GM21381 (cell line): ENCODE data around the gene CDIPT.
"Not testable (repeated sequence)": the region's sequence is repeated elsewhere in the genome, so short reads cannot be mapped to it uniquely, and the experiment has no call there.

ENCODE experiments used
- ATAC-seq: cut with Tn5 transposase; IDR thresholded peaks from one replicate; pipeline ENCODE4 v1.9.1; 2021; ENCODE audit warnings: mild to moderate bottlenecking, moderate library complexity; ENCODE audit not compliant: unreplicated experiment

The CDIPT gene

GRCh38 chr16:29897333-29897732 is 34.3 kb upstream of the CDIPT start:
- no peak for ATAC-seq

GRCh38 chr16:29896841-29897240 is 33.8 kb upstream of the CDIPT start:
- ATAC-seq: no peak

- no peak for ATAC-seq
Observed at GRCh38 chr16:29894352-29894751, 31.3 kb upstream of the CDIPT start.

GRCh38 chr16:29893553-29893952 is 30.5 kb upstream of the CDIPT start:
- ATAC-seq: no peak

GRCh38 chr16:29892458-29892813 is 29.4 kb upstream of the CDIPT start:
- ATAC-seq: no peak

- ATAC-seq: no peak
Observed at GRCh38 chr16:29891525-29892457, 28.8 kb upstream of the CDIPT start.

GRCh38 chr16:29889372-29889771 is 26.3 kb upstream of the CDIPT start:
- ATAC-seq: not testable (repeated sequence)

- no peak for ATAC-seq
Observed at GRCh38 chr16:29883987-29884386, 21.0 kb upstream of the CDIPT start.

GRCh38 chr16:29881050-29881449 is 18.0 kb upstream of the CDIPT start:
- ATAC-seq: no peak

GRCh38 chr16:29878172-29878571 is 15.1 kb upstream of the CDIPT start:
- no peak for ATAC-seq

- ATAC-seq: no peak
Observed at GRCh38 chr16:29877266-29877961, 14.4 kb upstream of the CDIPT start.

GRCh38 chr16:29876594-29877249 is 13.7 kb upstream of the CDIPT start:
- ATAC-seq: no peak

- no peak for ATAC-seq
Observed at GRCh38 chr16:29876217-29876593, 13.2 kb upstream of the CDIPT start.

- no peak for ATAC-seq
Observed at GRCh38 chr16:29875206-29875605, 12.2 kb upstream of the CDIPT start.

- ATAC-seq: no peak
Observed at GRCh38 chr16:29873319-29873718, 10.3 kb upstream of the CDIPT start.

- no peak for ATAC-seq
Observed at GRCh38 chr16:29871822-29872546, 9.0 kb upstream of the CDIPT start.

- ATAC-seq: not testable (repeated sequence)
Observed at GRCh38 chr16:29869067-29869466, 6.0 kb upstream of the CDIPT start.

- ATAC-seq: no peak
Observed at GRCh38 chr16:29868396-29869009, 5.5 kb upstream of the CDIPT start.

GRCh38 chr16:29864205-29864604 is 1.2 kb upstream of the CDIPT start:
- no peak for ATAC-seq

- ATAC-seq: no peak
Observed at GRCh38 chr16:29863669-29863984, 601 bp upstream of the CDIPT start.

- no peak for ATAC-seq
Observed at GRCh38 chr16:29862383-29862883, 593 bp downstream of the CDIPT start.
